ENCODE data around the gene POR.

- TF ChIP-seq E2F5 (CRISPR knock-in tag; IDR thresholded peaks at IDR 0.05) (no peak), CTCF (IDR thresholded peaks at IDR 0.05) (no peak), CREM (CRISPR knock-in tag; IDR thresholded peaks at IDR 0.05) (no peak), ATF6 (CRISPR knock-in tag; IDR thresholded peaks at IDR 0.05) (no peak), ZNF232 (CRISPR knock-in tag; IDR thresholded peaks at IDR 0.05) (no peak), ZNF121 (CRISPR knock-in tag; IDR thresholded peaks at IDR 0.05) (no peak), NR3C1 (CRISPR knock-in tag; conservative IDR thresholded peaks at IDR 0.05; ENCODE audit: low read depth) (no peak), ATF1 (CRISPR knock-in tag; IDR thresholded peaks at IDR 0.05) (no peak), CREB1 (CRISPR knock-in tag; IDR thresholded peaks at IDR 0.05) (no peak), SP1 (CRISPR knock-in tag; conservative IDR thresholded peaks at IDR 0.05) (no peak)
These were observed 70.7 kb downstream of the POR start for GRCh38 chr7:75985518-75986146.

Measured in WTC11 (cell line).